IPS-15b (cell line): Measurements from ENCODE around the gene DYNC1LI1.

ENCODE experiments used
- H3K27me3 ChIP-seq: one replicate; pipeline ENCODE4 v1.6.1; 2013; ENCODE audit warnings: low read length; ENCODE audit not compliant: control insufficient read depth, insufficient read depth
- H3K36me3 ChIP-seq: one replicate; pipeline ENCODE4 v1.6.1; 2013; ENCODE audit warnings: low read length; ENCODE audit not compliant: control insufficient read depth, insufficient read depth
- H3K4me1 ChIP-seq: one replicate; pipeline ENCODE4 v1.6.1; 2013; ENCODE audit warnings: mild to moderate bottlenecking, low read length; ENCODE audit not compliant: control insufficient read depth, insufficient read depth
- H3K4me3 ChIP-seq: one replicate; pipeline ENCODE4 v1.5.1; 2013; ENCODE audit warnings: low read depth, low read length
- H3K9ac ChIP-seq: one replicate; pipeline ENCODE4 v1.6.1; 2013; ENCODE audit warnings: low read depth, mild to moderate bottlenecking, low read length
- H3K9me3 ChIP-seq: one replicate; pipeline ENCODE4 v1.6.1; 2013; ENCODE audit warnings: mild to moderate bottlenecking, low read length; ENCODE audit not compliant: control insufficient read depth, insufficient read depth

The DYNC1LI1 gene

DNA sequence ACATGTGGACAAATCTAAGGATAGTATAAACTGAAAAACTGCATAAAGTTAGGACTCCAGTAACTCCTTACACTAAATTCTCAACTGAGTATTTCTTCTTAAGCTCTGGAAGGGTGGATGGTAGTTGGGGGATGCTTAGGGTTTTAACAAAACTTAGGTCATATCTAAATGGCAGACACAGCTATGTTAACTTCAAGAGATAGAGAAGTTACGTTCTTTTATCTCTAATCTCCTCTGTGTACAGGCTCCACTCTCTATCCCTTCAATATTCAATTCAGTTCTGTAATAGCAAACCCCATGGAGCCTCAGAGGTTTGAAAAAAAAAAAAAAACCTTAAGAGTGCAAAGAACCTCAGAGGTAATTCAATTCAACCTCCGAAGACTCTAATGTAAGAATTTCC, 71.1 kb downstream of the DYNC1LI1 start:
- H3K27me3 ChIP-seq = no peaks in the 10 kb centered on the region
- H3K4me3 ChIP-seq = no peak overlapping the region
- no peaks in the 10 kb centered on the region for H3K9me3 ChIP-seq
- no peaks in the 10 kb centered on the region for H3K36me3 ChIP-seq
- no peak overlapping the region for H3K9ac ChIP-seq
- peaks cover 18% of the 10 kb centered on the region for H3K4me1 ChIP-seq

DNA sequence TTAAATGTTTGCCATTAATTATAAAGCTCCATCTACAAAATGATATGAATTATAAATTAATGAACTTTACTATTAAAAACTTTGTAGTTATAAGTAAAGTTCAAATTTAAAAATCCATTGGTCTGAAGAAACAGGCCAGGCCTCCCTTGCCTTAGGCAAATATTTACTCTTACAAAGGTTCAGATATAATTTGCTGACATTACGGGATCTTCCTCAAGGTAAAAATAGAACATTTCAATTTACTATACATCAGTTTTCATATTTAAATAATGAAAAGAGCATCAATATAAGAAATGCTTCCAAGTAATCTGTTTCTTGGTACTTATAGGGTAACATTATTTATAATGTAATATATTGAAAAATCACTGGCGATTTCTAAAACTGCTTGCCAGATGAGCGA, 71.7 kb downstream of the DYNC1LI1 start:
- Histone ChIP-seq H3K36me3 (no peaks in the 10 kb centered on the region), H3K9me3 (no peaks in the 10 kb centered on the region), H3K27me3 (no peaks in the 10 kb centered on the region), H3K4me3 (no peak overlapping the region), H3K4me1 (peaks cover 17% of the 10 kb centered on the region), H3K9ac (no peak overlapping the region)

DNA sequence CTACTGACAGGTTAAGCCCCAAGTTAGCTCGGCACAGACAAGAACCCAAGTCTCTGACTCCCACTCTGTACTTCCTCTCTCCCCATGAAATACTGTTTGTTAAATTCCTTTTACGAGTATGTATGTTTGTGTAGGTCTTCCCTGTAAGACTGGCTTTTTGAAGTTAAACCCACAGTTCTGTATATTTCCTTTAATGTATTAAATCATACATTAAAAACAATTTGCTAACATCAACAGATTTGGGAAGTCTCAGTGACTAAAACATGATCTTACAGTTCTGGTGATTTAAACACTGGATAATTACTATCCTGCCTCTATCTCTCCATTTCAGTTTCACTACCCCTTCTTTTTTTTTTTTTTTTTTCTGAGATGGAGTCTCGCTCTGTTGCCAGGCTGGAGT, 72.4 kb downstream of the DYNC1LI1 start:
- H3K27me3 ChIP-seq = no peaks in the 10 kb centered on the region
- H3K9me3 ChIP-seq = no peaks in the 10 kb centered on the region
- H3K4me1 ChIP-seq = peaks cover 13% of the 10 kb centered on the region
- no peak overlapping the region for H3K4me3 ChIP-seq
- H3K36me3 ChIP-seq = no peaks in the 10 kb centered on the region
- no peak overlapping the region for H3K9ac ChIP-seq

DNA sequence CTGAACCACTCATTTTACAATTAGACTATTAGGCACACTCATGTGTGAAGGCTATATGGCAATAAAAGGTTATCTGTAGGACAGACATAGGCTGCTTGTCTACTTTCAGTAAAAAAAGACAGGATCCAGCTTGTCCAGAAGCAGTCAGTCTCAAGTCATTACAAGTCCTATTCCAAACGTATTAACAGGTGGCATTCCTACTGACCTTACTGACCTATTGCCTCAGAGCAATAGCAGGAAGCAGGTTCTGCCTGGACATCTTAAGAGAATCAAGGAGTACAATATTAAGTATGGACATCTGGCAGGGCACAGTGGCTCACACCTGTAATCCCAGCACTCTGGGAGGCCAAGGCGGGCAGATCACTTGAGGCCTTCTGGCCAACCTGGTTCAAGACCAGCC, 75.0 kb downstream of the DYNC1LI1 start:
- peaks cover 7% of the 10 kb centered on the region for H3K4me1 ChIP-seq

DNA sequence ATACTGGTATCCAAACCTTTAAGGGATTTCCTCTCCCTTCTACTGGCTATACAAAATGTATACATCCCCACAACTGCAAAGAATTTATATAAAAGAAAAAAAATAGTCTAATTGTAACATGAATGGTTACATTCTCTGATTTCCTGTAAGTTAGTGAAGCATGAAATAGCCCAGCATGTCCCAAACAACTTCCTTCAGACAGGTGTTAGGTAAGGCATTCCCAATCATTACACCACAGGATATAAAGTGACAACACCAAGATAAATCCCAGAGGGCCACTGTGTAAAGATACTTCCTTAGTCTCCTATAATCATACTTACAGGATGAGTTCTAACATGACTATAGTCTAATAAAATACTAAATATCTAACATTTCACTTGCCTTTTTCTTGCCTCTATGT, 75.6 kb downstream of the DYNC1LI1 start:
- Histone ChIP-seq H3K27me3 (no peaks in the 10 kb centered on the region), H3K4me3 (no peak overlapping the region), H3K36me3 (no peaks in the 10 kb centered on the region), H3K9me3 (no peaks in the 10 kb centered on the region), H3K9ac (no peak overlapping the region), H3K4me1 (peaks cover 4% of the 10 kb centered on the region)

More for the DNA sequence above, 75.0 kb downstream of the DYNC1LI1 start:
- H3K9me3 ChIP-seq = no peaks in the 10 kb centered on the region
- no peaks in the 10 kb centered on the region for H3K36me3 ChIP-seq
- no peak overlapping the region for H3K9ac ChIP-seq
- H3K27me3 ChIP-seq = no peaks in the 10 kb centered on the region
- H3K4me3 ChIP-seq = no peak overlapping the region

- Histone ChIP-seq H3K4me3 (no peak overlapping the region), H3K36me3 (no peaks in the 10 kb centered on the region), H3K9ac (peak overlapping the region; percentile 39), H3K27me3 (no peaks in the 10 kb centered on the region), H3K9me3 (no peaks in the 10 kb centered on the region), H3K4me1 (peaks cover 4% of the 10 kb centered on the region)
Measured at GRCh38 chr3:32493437-32494414, 76.9 kb downstream of the DYNC1LI1 start.

DNA sequence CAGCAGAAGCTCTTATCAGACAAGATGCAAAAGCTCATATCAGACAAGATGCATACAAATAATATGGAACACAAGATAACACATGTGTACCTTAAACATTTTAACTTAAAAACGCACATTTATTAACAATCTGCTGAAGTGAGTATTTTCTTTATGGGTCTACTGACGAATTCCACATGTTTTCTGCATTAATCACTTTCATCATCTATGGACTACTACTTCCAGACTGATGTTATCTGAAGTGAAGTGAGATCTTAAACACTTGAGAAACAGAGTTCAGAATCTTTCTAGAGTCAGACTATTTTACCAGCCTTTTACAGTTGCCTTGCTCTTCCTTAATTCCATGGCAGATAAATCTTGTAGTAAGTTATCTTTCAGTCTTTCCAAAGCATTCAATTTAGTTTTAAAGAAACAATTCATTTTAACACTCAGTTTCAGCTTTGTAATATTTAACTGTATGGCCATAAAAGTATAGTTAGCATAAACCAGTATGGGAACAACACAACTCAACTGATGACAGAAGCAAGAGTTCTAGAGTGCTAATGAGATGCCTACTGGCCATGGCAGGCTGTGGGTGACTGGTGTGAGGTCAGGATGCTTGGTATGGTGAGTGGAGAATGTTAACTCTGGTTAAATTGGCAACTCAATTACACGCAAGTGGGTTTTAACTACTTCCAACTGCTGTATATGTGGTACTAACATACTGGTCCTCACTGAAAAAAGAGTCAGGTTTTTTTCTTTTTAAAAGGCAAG, 77.8 kb downstream of the DYNC1LI1 start:
- Histone ChIP-seq H3K9me3 (no peaks in the 10 kb centered on the region), H3K4me1 (peaks cover 4% of the 10 kb centered on the region), H3K9ac (no peak overlapping the region), H3K27me3 (no peaks in the 10 kb centered on the region), H3K4me3 (no peak overlapping the region), H3K36me3 (no peaks in the 10 kb centered on the region)

DNA sequence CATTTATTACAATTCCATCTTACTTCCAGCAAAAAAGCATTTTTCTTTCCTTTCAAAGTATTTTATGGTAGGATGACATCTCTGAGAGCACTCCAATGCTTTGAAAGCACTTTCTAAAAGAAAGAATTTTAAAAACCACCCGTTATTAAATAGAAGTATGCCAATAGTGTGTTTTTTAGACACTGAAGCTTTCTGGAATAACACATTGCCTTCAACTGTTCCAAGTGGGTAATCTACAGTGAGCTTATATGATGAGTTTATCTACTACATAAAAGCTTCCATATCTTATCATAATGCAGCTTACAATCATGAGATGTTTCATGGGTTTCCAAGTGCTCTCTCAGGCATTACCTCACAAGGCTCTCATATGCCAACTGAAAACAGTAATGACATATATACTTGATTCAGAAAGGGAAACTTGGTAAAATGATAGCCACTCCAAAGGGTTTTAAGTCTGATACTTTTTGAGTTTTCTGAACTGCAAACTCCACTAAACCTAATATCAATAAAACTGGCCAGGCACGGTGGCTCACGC, 82.1 kb downstream of the DYNC1LI1 start:
- H3K9ac ChIP-seq = no peak overlapping the region
- H3K4me3 ChIP-seq = no peak overlapping the region
- no peaks in the 10 kb centered on the region for H3K36me3 ChIP-seq
- H3K4me1 ChIP-seq = peaks cover under 1% of the 10 kb centered on the region
- H3K9me3 ChIP-seq = no peaks in the 10 kb centered on the region
- no peaks in the 10 kb centered on the region for H3K27me3 ChIP-seq

GRCh38 chr3:32487781-32488473, 82.7 kb downstream of the DYNC1LI1 start:
- Histone ChIP-seq H3K27me3 (no peaks in the 10 kb centered on the region), H3K9me3 (no peaks in the 10 kb centered on the region), H3K4me3 (no peak overlapping the region), H3K9ac (no peak overlapping the region), H3K36me3 (no peaks in the 10 kb centered on the region), H3K4me1 (no peaks in the 10 kb centered on the region)

DNA sequence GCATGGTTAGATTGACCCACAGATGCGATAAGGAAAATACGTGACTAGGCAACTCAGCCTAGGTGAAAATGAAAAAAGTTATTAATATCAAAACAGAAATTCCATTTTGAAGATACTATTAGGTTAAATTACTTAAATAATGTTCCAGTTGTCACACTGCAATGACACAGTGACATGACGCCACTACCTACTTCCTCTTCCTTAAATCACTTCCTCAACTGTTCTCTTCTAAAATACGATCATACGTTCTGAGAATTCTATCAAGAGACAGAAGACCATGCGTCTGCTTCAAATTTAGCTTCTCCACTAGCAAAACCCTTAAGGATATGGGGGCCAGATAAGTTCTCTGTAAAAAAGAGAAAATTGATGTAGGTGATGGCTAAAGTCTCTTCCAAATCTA, 86.2 kb downstream of the DYNC1LI1 start:
- no peaks in the 10 kb centered on the region for H3K36me3 ChIP-seq
- no peaks in the 10 kb centered on the region for H3K4me1 ChIP-seq
- no peak overlapping the region for H3K9ac ChIP-seq
- H3K4me3 ChIP-seq = no peak overlapping the region
- H3K9me3 ChIP-seq = no peaks in the 10 kb centered on the region
- H3K27me3 ChIP-seq = no peaks in the 10 kb centered on the region

DNA sequence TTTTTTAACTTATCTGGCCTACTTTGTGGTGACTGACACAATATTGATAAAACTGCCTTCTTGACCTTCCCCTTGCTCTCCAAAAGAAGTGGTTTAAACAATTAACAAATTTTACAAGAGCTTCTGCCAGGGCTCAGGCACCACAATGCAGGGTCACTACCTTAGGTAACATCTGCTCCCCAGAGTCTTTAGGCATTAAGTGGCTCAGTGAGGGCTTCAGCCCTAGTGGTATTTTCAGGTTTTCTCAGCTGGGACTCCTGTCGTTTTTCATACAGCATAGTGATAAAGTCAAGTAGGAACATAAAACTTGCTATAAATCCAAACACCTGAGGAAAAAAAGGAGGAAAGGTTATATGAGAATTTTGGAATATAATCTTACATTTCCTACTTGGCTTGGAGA, 86.9 kb downstream of the DYNC1LI1 start:
- Histone ChIP-seq H3K36me3 (no peaks in the 10 kb centered on the region), H3K9ac (no peak overlapping the region), H3K9me3 (no peaks in the 10 kb centered on the region)

More for the DNA sequence above, 86.9 kb downstream of the DYNC1LI1 start:
- Histone ChIP-seq H3K4me3 (no peak overlapping the region), H3K4me1 (no peaks in the 10 kb centered on the region), H3K27me3 (no peaks in the 10 kb centered on the region)
